ENCODE measurements around the gene SLC38A3. TPM values are rescaled to one million over a fixed set of nuclear protein-coding genes. Genes with fewer than 3 reads are reported as not detected.
"Not testable (repeated sequence)": the region's sequence is repeated elsewhere in the genome, so short reads cannot be mapped to it uniquely, and the experiment has no call there.

The SLC38A3 gene
- total RNA-seq, 4 donors from 2014 or later = 0.62 TPM; not detected in 3

DNA sequence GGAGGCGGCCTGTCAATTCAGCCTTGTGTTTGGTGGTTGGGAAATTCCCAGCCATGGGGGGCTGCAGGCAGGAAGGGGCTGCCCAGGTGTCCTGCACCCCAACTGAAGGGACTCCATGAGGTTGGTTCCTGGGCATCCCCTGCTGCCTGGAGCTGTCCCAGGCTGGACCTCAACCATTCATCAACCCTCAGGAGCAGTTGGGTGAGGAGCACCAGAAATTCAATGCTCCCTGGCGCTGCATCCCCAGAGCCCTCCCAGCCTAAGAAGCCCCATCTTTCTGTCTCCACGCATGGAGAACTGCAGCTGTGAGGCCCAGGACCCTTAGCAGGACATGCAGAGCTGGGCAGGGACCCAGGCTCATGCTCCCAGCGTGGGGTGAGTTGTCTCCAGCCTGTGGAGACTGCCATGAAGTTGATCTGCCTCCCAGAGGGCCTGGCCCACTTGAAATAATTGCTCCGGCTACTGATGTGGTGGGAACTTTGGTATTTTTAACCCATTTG is 55.9 kb downstream of the SLC38A3 start:
- H3K4me3 ChIP-seq (ENCODE audit: low read depth, poor library complexity, severe bottlenecking) = no peak overlapping the region
- intact Hi-C loops (cut with DNase I; ENCODE audit: low total_unique reads) = no loop called here
- WGBS, 2 donors = 60 to 61% methylated on average over 5 of the region's 5 CpGs
- TF ChIP-seq POLR2A (IDR thresholded peaks at IDR 0.05) = no peak
- no peak for DNase-seq (ENCODE audit: low spot score in 2 of 2)

DNA sequence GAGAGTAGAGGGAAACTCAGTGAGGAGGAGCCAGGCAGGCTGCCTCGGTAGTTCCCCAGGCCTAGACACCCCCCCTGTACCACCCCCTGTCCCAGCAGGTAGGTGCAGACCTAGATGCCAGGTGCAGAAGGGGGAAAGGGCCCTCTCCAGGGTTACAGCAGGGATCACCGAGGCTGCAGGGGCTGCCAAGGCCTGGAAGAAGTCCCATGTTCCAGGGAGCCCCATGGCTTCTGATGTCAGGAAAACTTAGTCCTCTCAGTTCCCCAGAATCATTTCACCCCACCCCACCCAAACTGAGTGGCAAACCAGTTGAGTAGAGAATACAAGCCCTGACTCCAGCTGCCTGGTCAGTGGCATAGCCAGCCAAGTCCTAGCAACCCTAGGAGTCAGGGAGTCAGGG is 56.4 kb downstream of the SLC38A3 start:
- WGBS, 2 donors = 44 to 55% methylated on average over 2 of the region's 2 CpGs
- TF ChIP-seq, protein P1, sequence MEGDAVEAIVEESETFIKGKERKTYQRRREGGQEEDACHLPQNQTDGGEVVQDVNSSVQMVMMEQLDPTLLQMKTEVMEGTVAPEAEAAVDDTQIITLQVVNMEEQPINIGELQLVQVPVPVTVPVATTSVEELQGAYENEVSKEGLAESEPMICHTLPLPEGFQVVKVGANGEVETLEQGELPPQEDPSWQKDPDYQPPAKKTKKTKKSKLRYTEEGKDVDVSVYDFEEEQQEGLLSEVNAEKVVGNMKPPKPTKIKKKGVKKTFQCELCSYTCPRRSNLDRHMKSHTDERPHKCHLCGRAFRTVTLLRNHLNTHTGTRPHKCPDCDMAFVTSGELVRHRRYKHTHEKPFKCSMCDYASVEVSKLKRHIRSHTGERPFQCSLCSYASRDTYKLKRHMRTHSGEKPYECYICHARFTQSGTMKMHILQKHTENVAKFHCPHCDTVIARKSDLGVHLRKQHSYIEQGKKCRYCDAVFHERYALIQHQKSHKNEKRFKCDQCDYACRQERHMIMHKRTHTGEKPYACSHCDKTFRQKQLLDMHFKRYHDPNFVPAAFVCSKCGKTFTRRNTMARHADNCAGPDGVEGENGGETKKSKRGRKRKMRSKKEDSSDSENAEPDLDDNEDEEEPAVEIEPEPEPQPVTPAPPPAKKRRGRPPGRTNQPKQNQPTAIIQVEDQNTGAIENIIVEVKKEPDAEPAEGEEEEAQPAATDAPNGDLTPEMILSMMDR (IDR thresholded peaks at IDR 0.05) = no peak
- no peak for TF ChIP-seq POLR2A (IDR thresholded peaks at IDR 0.05)
- intact Hi-C loops (cut with DNase I; ENCODE audit: low total_unique reads) = no loop called here
- DNase-seq (ENCODE audit: low spot score in 2 of 2) = no peak
- H3K4me3 ChIP-seq (ENCODE audit: low read depth, poor library complexity, severe bottlenecking) = no peak overlapping the region

DNA sequence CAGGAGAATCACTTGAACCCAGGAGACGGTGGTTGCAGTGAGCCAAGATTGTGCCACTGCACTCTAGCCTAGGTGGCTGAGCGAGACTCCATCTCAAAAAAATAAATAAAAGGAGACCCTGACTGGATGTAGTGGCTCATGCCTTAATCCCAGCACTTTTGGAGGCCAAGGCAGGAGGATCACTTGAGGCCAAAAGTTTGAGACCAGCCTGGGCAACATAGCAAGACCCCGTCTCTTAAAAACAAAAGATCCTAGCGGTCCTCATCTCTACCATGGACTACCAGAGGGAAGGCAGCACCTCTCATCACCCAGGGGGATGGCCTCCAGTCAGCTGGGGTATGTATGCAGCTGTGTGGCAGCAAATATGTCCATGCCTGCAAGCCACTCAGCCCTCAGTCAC is 57.1 kb downstream of the SLC38A3 start:
- H3K4me3 ChIP-seq (ENCODE audit: low read depth, poor library complexity, severe bottlenecking); DNase-seq (ENCODE audit: low spot score in 2 of 2); intact Hi-C loops (cut with DNase I; ENCODE audit: low total_unique reads): not testable (repeated sequence)
- WGBS, 2 donors = 97 to 100% methylated on average over 4 of the region's 4 CpGs

- WGBS, 2 donors = 79 to 84% methylated on average over 7 of the region's 7 CpGs
- no peak for TF ChIP-seq POLR2A (IDR thresholded peaks at IDR 0.05)
- TF ChIP-seq, protein P1 (IDR thresholded peaks at IDR 0.05) = no peak
- intact Hi-C loops (cut with DNase I; ENCODE audit: low total_unique reads) = no loop called here
Observed at GRCh38 chr3:50262778-50263177, 57.7 kb downstream of the SLC38A3 start.

DNA sequence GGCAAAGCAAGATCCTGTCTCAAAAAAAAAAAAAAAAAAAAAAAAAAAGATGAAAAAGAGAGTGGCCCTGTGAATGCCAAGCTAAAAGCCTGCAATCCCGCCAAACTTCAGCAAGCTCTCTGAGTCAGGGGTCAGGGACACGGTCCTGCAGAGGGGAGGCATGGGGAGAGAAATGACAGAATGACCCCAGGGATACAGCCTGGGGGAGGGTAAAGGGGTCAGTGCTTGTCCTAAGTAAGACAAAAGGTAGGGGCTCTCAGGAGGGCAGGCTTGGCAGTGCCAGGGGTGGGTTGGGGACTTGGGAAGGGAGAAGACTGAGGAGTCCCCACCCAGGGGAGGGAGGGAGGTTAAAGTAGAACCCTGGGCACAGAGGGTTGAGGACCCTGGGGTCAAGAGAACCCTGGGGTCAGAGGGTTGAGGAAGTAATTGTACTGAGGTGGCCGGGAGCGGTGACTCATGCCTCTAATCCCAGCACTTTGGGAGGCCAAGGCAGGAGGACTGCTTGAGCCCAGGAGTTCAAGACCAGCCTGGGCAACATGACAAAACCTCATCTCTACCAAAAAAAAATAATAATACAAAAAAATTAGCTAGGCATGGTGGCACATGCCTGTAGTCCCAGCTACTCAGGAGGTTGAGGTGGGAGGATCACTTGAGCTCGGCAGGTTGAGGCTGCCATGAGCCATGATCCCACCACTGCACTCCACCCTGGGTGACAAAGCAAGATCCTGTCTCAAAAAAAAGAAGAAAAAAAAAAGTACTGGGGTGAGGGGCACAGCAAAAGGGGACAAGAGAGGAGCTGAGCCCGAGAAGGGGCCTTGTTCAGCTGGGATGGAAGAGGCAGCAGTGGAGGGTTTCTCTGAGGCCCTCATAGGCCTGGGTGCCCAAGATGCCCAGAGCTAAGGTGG is 58.7 kb downstream of the SLC38A3 start:
- DNase-seq (ENCODE audit: low spot score in 2 of 2) = no peak
- WGBS, 2 donors = 61 to 69% methylated on average over 6 of the region's 6 CpGs
- H3K4me3 ChIP-seq (ENCODE audit: low read depth, poor library complexity, severe bottlenecking) = no peak overlapping the region
- TF ChIP-seq, protein P1 (IDR thresholded peaks at IDR 0.05) = no peak
- intact Hi-C loops (cut with DNase I; ENCODE audit: low total_unique reads) = no loop called here

More at GRCh38 chr3:50262778-50263177, 57.7 kb downstream of the SLC38A3 start:
- DNase-seq (ENCODE audit: low spot score in 2 of 2) = no peak
- no peak overlapping the region for H3K4me3 ChIP-seq (ENCODE audit: low read depth, poor library complexity, severe bottlenecking)

GRCh38 chr3:50264383-50264963 is 59.4 kb downstream of the SLC38A3 start:
- intact Hi-C loops (cut with DNase I; ENCODE audit: low total_unique reads) = no loop called here
- 38 to 40% methylated on average over 7 of the region's 7 CpGs for WGBS, 2 donors
- no peak overlapping the region for H3K4me3 ChIP-seq (ENCODE audit: low read depth, poor library complexity, severe bottlenecking)
- DNase-seq (ENCODE audit: low spot score in 2 of 2) = peak in 1 of 2 donors; percentile 92
- TF ChIP-seq, protein P1 (IDR thresholded peaks at IDR 0.05) = no peak
- TF ChIP-seq POLR2A (IDR thresholded peaks at IDR 0.05) = no peak
